Fibroblast of the conjunctiva (primary cell): ENCODE measurements around the gene TMPRSS5.

Experiments used
- DNase-seq: peaks from one replicate; pipeline ENCODE4 v3.0.0-alpha.2; 2010; ENCODE audit warnings: low read depth

The TMPRSS5 gene

GRCh38 chr11:113667801-113668200, 38.3 kb downstream of the TMPRSS5 start:
- DNase-seq: no peak

GRCh38 chr11:113666584-113666983, 39.5 kb downstream of the TMPRSS5 start:
- DNase-seq: no peak

- DNase-seq: no peak
Observed at GRCh38 chr11:113664981-113665710, 41.0 kb downstream of the TMPRSS5 start.

GRCh38 chr11:113664069-113664980, 41.8 kb downstream of the TMPRSS5 start:
- no peak for DNase-seq

- no peak for DNase-seq
Observed at GRCh38 chr11:113663567-113663966, 42.5 kb downstream of the TMPRSS5 start.

GRCh38 chr11:113655771-113656170, 50.3 kb downstream of the TMPRSS5 start:
- DNase-seq: no peak

GRCh38 chr11:113651023-113651422, 55.1 kb downstream of the TMPRSS5 start:
- no peak for DNase-seq

GRCh38 chr11:113649311-113649710, 56.8 kb downstream of the TMPRSS5 start:
- DNase-seq: no peak

GRCh38 chr11:113647856-113648255, 58.3 kb downstream of the TMPRSS5 start:
- no peak for DNase-seq

- no peak for DNase-seq
Observed at GRCh38 chr11:113647108-113647507, 59.0 kb downstream of the TMPRSS5 start.

GRCh38 chr11:113645593-113646349, 60.3 kb downstream of the TMPRSS5 start:
- no peak for DNase-seq

- no peak for DNase-seq
Observed at GRCh38 chr11:113644605-113645004, 61.5 kb downstream of the TMPRSS5 start.

- no peak for DNase-seq
Observed at GRCh38 chr11:113643701-113644100, 62.4 kb downstream of the TMPRSS5 start.

GRCh38 chr11:113643006-113643585, 63.0 kb downstream of the TMPRSS5 start:
- DNase-seq: no peak

- DNase-seq: no peak
Observed at GRCh38 chr11:113642090-113642489, 64.0 kb downstream of the TMPRSS5 start.

- no peak for DNase-seq
Observed at GRCh38 chr11:113638376-113638775, 67.7 kb downstream of the TMPRSS5 start.

- no peak for DNase-seq
Observed at GRCh38 chr11:113637636-113638035, 68.5 kb downstream of the TMPRSS5 start.
